WERI-Rb-1 (cell line): ENCODE measurements around the gene TNRC6C.
"Not testable (repeated sequence)": the region's sequence is repeated elsewhere in the genome, so short reads cannot be mapped to it uniquely, and the experiment has no call there.

Experiments
- DNase-seq: peaks from one replicate; pipeline ENCODE4 v3.0.0-alpha.2; 2020
- H3K27ac ChIP-seq: fragments of 250-450 bp; sonication (Bioruptor Pico); 2 replicates; pipeline ENCODE4 v1.5.1; 2020; ENCODE audit warnings: mild to moderate bottlenecking, moderate library complexity
- H3K27me3 ChIP-seq: fragments of 250-450 bp; sonication (Bioruptor Pico); 2 replicates; pipeline ENCODE4 v1.5.1; 2021; ENCODE audit warnings: mild to moderate bottlenecking, low read depth, moderate library complexity; ENCODE audit not compliant: insufficient read depth, severe bottlenecking
- H3K36me3 ChIP-seq: fragments of 250-450 bp; sonication (Bioruptor Pico); 2 replicates; pipeline ENCODE4 v1.5.1; 2020; ENCODE audit warnings: mild to moderate bottlenecking, moderate library complexity
- H3K4me3 ChIP-seq: 2 replicates; pipeline ENCODE4 v1.5.1; 2011; ENCODE audit warnings: low read depth, mild to moderate bottlenecking, control low read depth, low read length
- H3K9me3 ChIP-seq: fragments of 250-450 bp; sonication (Bioruptor Pico); 2 replicates; pipeline ENCODE4 v1.5.1; 2021; ENCODE audit warnings: mild to moderate bottlenecking, moderate library complexity; ENCODE audit not compliant: severe bottlenecking
- TF ChIP-seq, protein P1 (sequence below): IDR thresholded peaks from 2 replicates; pipeline ENCODE4 v1.5.1; 2011; ENCODE audit warnings: low read depth, mild to moderate bottlenecking, control low read depth, inconsistent platforms, low read length

Gene TNRC6C

DNA sequence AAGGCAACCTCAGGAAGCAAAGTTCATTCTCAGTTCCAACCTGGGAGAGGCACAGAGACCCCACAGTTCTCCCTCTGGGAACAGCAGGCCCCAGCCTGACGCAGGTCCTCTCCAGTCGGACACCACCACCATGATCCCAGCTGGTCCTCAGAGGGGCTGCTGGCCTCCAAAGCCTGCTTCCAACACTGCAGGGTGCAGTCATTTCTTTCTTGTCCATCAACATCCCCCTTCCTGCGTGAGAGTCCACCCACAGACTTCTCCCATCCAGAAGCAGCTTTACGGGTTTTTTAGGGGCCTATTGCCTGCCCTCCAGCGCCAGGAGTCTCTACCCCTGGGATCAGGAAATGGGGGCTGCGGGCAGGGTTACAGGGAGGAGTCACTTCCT is 29.3 kb upstream of the TNRC6C start:
- Histone ChIP-seq H3K9me3 (no peaks in the 10 kb centered on the region), H3K27ac (no peak overlapping the region), H3K36me3 (no peaks in the 10 kb centered on the region), H3K27me3 (no peaks in the 10 kb centered on the region), H3K4me3 (no peak overlapping the region)
- TF ChIP-seq, protein P1, sequence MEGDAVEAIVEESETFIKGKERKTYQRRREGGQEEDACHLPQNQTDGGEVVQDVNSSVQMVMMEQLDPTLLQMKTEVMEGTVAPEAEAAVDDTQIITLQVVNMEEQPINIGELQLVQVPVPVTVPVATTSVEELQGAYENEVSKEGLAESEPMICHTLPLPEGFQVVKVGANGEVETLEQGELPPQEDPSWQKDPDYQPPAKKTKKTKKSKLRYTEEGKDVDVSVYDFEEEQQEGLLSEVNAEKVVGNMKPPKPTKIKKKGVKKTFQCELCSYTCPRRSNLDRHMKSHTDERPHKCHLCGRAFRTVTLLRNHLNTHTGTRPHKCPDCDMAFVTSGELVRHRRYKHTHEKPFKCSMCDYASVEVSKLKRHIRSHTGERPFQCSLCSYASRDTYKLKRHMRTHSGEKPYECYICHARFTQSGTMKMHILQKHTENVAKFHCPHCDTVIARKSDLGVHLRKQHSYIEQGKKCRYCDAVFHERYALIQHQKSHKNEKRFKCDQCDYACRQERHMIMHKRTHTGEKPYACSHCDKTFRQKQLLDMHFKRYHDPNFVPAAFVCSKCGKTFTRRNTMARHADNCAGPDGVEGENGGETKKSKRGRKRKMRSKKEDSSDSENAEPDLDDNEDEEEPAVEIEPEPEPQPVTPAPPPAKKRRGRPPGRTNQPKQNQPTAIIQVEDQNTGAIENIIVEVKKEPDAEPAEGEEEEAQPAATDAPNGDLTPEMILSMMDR = no peak
- DNase-seq = no peak

DNA sequence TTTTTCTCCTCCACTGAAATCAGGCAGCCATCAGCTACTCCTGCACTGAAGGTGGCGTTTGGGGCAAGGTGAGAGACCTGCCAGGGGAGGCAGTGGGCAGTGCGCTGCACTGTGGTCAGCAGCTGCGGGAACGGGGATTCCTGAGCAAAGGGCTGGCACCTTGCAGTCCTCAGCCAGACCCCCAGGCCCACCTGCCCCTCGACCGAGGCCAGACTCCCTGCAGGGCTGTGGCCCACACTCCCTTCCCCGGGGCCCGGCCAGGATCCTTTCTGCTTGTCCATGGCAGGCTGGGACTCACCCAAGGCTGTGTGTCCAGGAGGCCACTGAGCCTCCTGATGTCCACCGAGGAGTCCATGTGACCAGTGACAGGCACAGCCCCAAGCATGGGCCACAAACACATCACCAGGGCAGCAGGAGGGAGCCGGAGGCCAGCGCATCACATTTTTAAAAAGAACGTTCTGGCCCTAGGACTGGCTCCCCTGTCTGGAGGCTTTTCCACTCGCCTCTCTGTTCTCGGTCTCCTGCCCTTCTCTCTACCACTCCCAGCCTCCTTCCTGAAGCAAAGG is 28.5 kb upstream of the TNRC6C start:
- H3K4me3 ChIP-seq = no peak overlapping the region
- H3K27ac ChIP-seq = no peak overlapping the region
- no peaks in the 10 kb centered on the region for H3K27me3 ChIP-seq
- no peaks in the 10 kb centered on the region for H3K36me3 ChIP-seq
- no peaks in the 10 kb centered on the region for H3K9me3 ChIP-seq
- no peak for DNase-seq
- TF ChIP-seq, protein P1 = no peak

DNA sequence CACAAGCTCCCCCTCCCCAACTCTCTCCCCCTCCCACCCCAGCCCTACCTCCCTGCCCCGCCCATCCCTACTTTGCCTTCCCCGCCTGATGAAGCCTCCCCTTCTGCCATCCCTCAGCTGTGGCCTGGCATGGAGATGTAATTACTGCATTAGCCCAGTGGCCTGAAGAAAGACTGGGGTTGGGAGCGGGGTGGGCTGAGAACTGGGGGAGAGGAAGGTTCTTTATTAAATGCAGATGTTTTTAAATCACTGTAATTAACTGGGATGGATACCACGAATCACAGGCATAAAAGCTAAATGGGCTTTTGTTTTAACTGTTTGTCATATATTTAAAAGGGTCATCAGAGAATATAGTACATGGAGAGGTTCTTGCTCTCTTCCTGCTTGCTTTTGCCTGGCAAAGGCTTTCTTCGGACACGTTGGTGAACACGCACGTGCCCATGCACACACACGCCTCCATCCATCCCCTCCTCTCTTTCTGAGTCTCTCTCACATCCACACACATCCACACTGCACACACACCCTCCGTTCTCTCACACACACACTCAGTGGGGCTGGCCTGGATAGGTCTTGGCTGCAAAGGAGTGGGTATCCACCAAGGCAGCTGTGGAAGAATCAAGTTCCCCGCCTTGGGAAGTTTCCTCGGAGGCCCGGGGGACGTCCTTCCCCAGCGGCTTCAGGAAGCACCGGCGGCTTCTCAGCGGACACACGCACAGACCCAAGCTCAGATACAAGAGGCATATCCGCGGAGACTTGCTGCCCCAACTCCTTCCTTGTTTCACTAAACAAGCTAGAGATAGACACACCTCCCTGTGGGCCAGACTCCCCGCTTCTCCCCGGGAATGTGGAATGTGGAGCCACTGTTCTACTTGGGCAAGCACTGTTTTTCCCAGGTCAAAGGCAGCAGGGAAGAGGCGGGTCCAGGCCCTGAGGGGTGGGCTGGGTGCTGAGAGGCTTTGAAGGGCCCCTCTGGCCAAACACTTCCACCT is 27.4 kb upstream of the TNRC6C start:
- no peak overlapping the region for H3K4me3 ChIP-seq
- TF ChIP-seq, protein P1 = no peak
- DNase-seq = no peak
- no peaks in the 10 kb centered on the region for H3K9me3 ChIP-seq
- no peak overlapping the region for H3K27ac ChIP-seq
- H3K36me3 ChIP-seq = no peaks in the 10 kb centered on the region
- no peaks in the 10 kb centered on the region for H3K27me3 ChIP-seq

DNA sequence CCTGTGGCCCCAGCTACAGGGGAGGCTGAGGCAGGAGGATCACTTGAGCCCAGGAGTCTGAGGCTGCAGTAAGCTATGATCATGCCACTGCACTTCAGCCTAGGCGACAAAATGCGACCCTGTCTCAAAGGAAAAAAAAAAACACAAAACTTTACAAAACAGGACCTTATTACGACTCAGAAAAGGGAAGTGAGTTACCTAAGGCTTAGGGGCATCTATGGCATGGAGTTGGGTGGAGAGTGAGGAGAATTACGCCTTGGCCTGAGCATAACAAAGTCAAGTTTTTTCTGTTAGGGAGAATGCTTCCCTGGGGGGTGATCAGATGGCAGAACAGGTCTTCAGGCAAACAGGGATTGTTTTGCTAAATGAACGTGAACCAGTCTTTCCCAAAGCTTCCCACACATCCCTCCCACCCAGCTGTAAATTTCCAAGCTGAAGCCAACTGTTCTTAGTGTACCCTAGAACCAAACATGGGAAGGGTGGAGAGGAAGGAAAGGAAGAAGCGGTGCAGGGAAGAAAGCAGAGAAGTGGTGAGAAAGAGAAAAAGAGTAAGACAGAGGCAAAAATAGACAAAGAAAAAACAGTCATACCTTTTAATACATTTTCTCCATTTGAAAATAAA is 24.6 kb upstream of the TNRC6C start:
- no peaks in the 10 kb centered on the region for H3K9me3 ChIP-seq
- H3K27me3 ChIP-seq = no peaks in the 10 kb centered on the region
- H3K4me3 ChIP-seq = no peak overlapping the region
- no peaks in the 10 kb centered on the region for H3K36me3 ChIP-seq
- no peak overlapping the region for H3K27ac ChIP-seq
- TF ChIP-seq, protein P1 = no peak
- DNase-seq = no peak

DNA sequence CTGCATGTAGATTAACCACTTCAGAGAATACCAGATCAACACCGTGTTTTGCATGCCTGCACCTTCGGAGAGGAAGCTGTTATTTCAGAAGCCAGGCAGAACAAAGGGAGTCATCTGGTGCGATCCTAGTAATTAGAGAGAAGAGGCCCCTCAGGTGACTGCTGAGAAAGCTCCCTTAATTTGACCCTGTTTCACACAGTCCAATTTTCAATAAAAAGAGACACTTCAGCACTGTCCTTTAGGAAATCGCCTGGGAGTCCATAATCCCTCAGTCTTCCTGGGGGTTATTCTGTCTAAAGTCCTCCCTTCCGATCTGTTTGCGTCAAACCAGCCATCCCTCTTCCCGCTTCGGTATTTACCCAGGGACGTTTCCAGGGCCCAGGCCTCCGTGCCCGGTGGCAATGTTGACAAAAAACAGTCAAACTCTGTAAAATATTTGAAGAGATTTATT is 23.4 kb upstream of the TNRC6C start:
- no peaks in the 10 kb centered on the region for H3K36me3 ChIP-seq
- TF ChIP-seq, protein P1 = no peak
- H3K4me3 ChIP-seq = no peak overlapping the region
- H3K27ac ChIP-seq = no peak overlapping the region
- no peaks in the 10 kb centered on the region for H3K27me3 ChIP-seq
- no peak for DNase-seq
- no peaks in the 10 kb centered on the region for H3K9me3 ChIP-seq

DNA sequence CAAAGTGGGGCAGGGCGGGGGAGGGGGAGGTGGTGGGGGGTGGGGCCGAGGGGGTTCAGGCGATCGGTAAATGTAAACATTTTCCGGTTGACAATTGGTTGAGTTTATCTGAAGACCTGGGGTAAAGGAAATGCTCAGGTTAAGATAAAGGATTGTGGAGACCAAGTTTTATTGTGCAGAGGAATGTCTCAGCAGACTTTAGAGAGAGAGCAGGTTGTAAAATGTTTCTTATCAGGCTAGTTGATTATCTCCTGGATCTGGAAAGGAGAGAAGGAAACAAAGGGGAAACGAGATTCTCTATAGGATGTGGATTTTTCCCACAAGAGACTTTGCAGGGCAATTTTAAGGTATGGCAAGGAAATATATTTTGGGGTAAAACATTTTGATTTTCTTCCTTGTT is 22.8 kb upstream of the TNRC6C start:
- H3K27me3 ChIP-seq, DNase-seq, H3K36me3 ChIP-seq, H3K27ac ChIP-seq, H3K4me3 ChIP-seq, H3K9me3 ChIP-seq: not testable (repeated sequence)
